Ovary (tissue), 9 donors: ENCODE results near the gene KCTD11. TPM values are rescaled to one million over a fixed set of nuclear protein-coding genes. Genes with fewer than 3 reads are reported as not detected.

ENCODE experiments used
- DNase-seq, 5 donors: peaks; one replicate each; pipeline ENCODE4 v3.0.0-alpha.2; 2019 to 2020
- H3K27ac ChIP-seq, 2 donors: fragments of 200-600 bp; one replicate each; pipeline versions ENCODE4 v1.5.1 to v1.8.0; 2019 to 2022
- H3K27me3 ChIP-seq: fragments of 200-600 bp; one replicate; pipeline ENCODE4 v1.8.0; 2022
- H3K36me3 ChIP-seq: fragments of 200-600 bp; sonication (generic); one replicate; pipeline ENCODE4 v1.5.1; 2019
- H3K4me1 ChIP-seq: one replicate; pipeline ENCODE4 v1.8.1; 2013; ENCODE audit warnings: mild to moderate bottlenecking, moderate library complexity; ENCODE audit not compliant: insufficient read depth
- H3K4me3 ChIP-seq: fragments of 200-600 bp; sonication (generic); one replicate; pipeline ENCODE4 v1.5.1; 2017
- H3K9me3 ChIP-seq, 2 donors: fragments of 200-600 bp in 1 of 2; sonication (generic) in 1 of 2; one replicate each; pipeline versions ENCODE4 v1.5.1 to v1.8.1; 2013 to 2019; ENCODE audit warnings: mild to moderate bottlenecking in 1 of 2, moderate library complexity in 1 of 2
- EP300 ChIP-seq: sonication (generic); formaldehyde crosslinking; IDR thresholded peaks from one replicate; pipeline ENCODE4 v1.6.1; 2017; ENCODE audit warnings: antibody characterized with exemption
- POLR2A ChIP-seq: fragments of 450-650 bp; IDR thresholded peaks from one replicate; pipeline ENCODE4 v1.6.1; 2017; ENCODE audit warnings: antibody characterized with exemption, mild to moderate bottlenecking, moderate library complexity
- WGBS, 3 donors: extraction: QIAGEN DNeasy Blood & Tissue Kit in 1 of 3; methylation state at CpG; one replicate each; pipeline versions ENCODE4 v1.1.5 to v1.1.7; 2013 to 2017; 5-methylcytosine and 5-hydroxymethylcytosine counted together
- intact Hi-C, 4 donors: fragments of 100-400 bp; cut with DNase I; formaldehyde crosslinking; loops; one replicate each; pipeline versions ENCODE4 v1.11.0 to v1.15.1; 2022 to 2023
- polyA plus RNA-seq, 2 donors: library from polyadenylated mRNA; stranded (reverse); fragments of 200-250 nt in 1 of 2; fragments of 350-450 nt in 1 of 2; fragmentation: Illumina TruSeq in 1 of 2; extraction: RNeasy Lipid Tissue Mini Kit (QIAGEN cat#74804) in 1 of 2; gene quantifications; one replicate each; pipeline ENCODE4 v1.2.3, GENCODE V29; 2013 to 2014
- total RNA-seq, 7 donors: library from RNA; depleted of rRNA in 2 of 7; stranded (reverse); fragments of >200 nt in 2 of 7; fragmentation: NEBNext Ultra II Directional in 3 of 7; extraction: Animal tissue kit (Norgen Biotek cat#: 25700) in 3 of 7; gene quantifications; one replicate each; pipeline versions ENCODE4 v1.1.0 to v1.2.4, GENCODE V29; 2016 to 2023
- TF ChIP-seq, protein P1 (sequence below), 3 donors: fragments of 450-650 bp in 2 of 3; fragments of 200-600 bp in 1 of 3; IDR thresholded peaks; one replicate each; pipeline versions ENCODE4 v1.5.1 to v1.8.0; 2016 to 2022; ENCODE audit warnings: antibody characterized with exemption in 3 of 3, mild to moderate bottlenecking in 1 of 3
- donor health status: DM: no; HTN: no; CAD: no; lungs with moderate emphysema.
- donor health status: DM: no; HTN: no; CAD: no.
- donor health status: Bipolar disorder and iron deficiency.
- donor health status: DM: yes; HTN: yes; CAD: no.
- donor health status: DM: no; HTN: no; CAD: no.
- donor health status: DM: yes; HTN: yes; CAD: no.

The KCTD11 gene
- total and polyA plus RNA-seq, 9 donors: 5.1 to 12.9 (median 10.5) TPM

DNA sequence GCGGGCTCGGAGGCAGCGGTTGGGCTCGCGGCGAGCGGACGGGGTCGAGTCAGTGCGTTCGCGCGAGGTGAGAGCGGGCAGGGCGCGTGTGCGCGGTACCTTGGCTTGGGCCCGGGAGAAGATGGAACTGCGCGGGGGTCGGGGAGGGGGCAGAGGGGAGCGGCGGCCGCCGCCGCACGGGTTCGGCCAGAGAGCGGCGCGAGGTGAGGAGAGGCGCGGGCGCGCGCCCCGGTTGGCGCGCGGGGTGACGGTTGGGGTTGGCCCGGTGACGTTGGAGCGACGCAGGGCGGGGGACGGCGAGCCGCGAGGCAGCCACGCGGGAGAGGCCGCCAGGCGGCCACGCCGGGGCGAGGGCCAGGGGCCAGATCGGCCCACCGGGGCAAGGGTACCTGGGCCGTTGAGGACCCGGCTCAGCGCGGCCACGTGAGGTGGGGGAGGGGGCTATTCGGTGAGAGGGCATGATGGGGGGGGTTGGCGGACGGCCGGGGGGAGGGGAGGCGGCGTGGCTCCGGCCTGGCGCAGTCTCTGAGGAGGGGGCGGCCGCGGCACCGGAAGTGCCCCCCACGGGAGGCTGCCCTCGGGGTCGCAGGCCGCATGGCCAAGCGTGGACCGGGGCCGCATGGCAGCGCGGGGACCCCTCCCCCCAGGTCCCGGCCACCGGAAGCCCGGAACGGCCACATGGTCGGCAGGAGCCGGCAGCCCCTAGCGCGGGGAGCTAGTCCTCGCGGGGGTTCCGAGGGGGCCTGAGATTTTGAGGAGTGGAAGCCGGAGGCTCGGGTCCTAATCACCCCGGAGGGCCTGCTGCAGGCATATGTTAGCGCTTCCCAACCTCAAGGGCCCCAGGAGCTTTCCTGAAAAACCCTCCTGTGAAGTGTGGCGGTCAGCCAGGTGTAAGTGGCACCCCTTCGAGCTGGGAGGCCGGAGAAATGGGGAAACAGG is 44.0 kb upstream of the KCTD11 start:
- no peak for TF ChIP-seq EP300
- no peak for TF ChIP-seq POLR2A
- TF ChIP-seq, protein P1, sequence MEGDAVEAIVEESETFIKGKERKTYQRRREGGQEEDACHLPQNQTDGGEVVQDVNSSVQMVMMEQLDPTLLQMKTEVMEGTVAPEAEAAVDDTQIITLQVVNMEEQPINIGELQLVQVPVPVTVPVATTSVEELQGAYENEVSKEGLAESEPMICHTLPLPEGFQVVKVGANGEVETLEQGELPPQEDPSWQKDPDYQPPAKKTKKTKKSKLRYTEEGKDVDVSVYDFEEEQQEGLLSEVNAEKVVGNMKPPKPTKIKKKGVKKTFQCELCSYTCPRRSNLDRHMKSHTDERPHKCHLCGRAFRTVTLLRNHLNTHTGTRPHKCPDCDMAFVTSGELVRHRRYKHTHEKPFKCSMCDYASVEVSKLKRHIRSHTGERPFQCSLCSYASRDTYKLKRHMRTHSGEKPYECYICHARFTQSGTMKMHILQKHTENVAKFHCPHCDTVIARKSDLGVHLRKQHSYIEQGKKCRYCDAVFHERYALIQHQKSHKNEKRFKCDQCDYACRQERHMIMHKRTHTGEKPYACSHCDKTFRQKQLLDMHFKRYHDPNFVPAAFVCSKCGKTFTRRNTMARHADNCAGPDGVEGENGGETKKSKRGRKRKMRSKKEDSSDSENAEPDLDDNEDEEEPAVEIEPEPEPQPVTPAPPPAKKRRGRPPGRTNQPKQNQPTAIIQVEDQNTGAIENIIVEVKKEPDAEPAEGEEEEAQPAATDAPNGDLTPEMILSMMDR (IDR thresholded peaks at IDR 0.05): peak in 1 of 3 donors; percentile 8
- DNase-seq: peak; percentile 51 to 82 (median 78)

DNA sequence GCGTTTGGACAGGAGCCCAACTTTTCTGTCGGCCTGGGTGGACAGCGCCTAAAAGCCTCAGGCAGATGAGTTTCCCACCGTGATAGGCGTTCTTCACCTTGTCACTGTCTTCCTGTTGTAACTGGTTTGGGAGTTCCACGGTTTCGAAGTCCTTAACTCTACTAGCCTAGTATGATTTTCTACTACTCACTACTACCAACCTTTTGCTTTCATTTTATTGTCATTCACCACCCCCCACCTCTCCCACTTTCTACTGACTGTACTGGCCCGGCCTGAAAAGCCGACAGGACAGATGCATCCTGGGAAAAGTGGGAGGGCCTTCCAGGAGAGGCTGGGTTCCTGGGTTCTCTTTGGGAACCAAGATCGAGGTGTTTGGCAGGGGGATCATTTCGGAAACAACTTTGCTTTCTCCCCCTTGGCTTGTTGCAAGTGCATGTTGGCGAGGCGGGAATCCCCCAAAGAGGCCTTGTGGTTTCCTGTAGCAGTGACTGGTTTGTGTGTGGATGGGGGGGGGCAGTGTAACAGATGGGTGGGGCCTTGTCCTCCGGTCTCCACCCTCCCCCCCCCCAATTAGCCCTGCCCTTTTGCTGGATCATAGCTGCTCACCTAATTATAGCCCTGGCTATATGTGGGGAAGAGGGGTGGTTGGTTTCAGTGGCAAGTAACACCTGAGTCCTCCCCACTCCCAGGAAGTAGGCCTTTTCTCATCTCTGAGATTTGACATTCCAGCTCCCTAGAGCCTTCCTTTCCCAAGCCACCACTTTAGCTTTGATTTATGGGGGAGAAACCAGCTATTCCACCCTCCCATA is 43.1 kb upstream of the KCTD11 start:
- Histone ChIP-seq H3K36me3 (no peaks in the 10 kb centered on the region), H3K27ac (peak overlapping the region; percentile 94), H3K9me3 (no peaks in the 10 kb centered on the region), H3K27me3 (no peaks in the 10 kb centered on the region), H3K4me3 (peak overlapping the region; percentile 91), H3K4me1 (peaks cover 9% of the 10 kb centered on the region)
- peak; percentile 59 to 79 (median 67) for DNase-seq
- intact Hi-C loops: loop anchor here in 1 of 4 donors (5.0 kb wide), 1 partner anchor 263 kb away; no protein-coding TSS in a partner anchor
- TF ChIP-seq EP300 (no peak), POLR2A (peak; percentile 43)
- WGBS, 3 donors: 1 to 2% (median 1%) methylated on average over 14 of the region's 14 CpGs

More for the DNA sequence above, 44.0 kb upstream of the KCTD11 start:
- WGBS, 3 donors: 0 to 1% (median 1%) methylated on average over 28 to 104 of the region's 104 CpGs
- Histone ChIP-seq H3K9me3 (no peaks in the 10 kb centered on the region), H3K4me1 (peaks cover 9% of the 10 kb centered on the region), H3K36me3 (no peaks in the 10 kb centered on the region), H3K27ac (peak overlapping the region; percentile 94), H3K27me3 (no peaks in the 10 kb centered on the region), H3K4me3 (peak overlapping the region; percentile 91)
- intact Hi-C loops: loop anchor here in 1 of 4 donors (5.0 kb wide), 1 partner anchor 264 kb away; no protein-coding TSS in a partner anchor

- no peaks in the 10 kb centered on the region for H3K27me3 ChIP-seq
- DNase-seq: no peak
- TF ChIP-seq POLR2A (no peak), EP300 (no peak)
- TF ChIP-seq, protein P1 (IDR thresholded peaks at IDR 0.05): no peak
- intact Hi-C loops: loop anchor here in 1 of 4 donors (5.0 kb wide), 1 partner anchor 263 kb away; no protein-coding TSS in a partner anchor
- no peaks in the 10 kb centered on the region for H3K36me3 ChIP-seq
- H3K27ac ChIP-seq: no peak overlapping the region
- H3K9me3 ChIP-seq: no peaks in the 10 kb centered on the region
- peaks cover 13% of the 10 kb centered on the region for H3K4me1 ChIP-seq
- H3K4me3 ChIP-seq: no peak overlapping the region
- 85 to 92% (median 85%) methylated on average over 12 of the region's 12 CpGs for WGBS, 3 donors
These were observed 42.3 kb upstream of the KCTD11 start for GRCh38 chr17:7309628-7310027.

GRCh38 chr17:7311110-7311705 is 40.8 kb upstream of the KCTD11 start:
- Histone ChIP-seq H3K36me3 (no peaks in the 10 kb centered on the region), H3K9me3 (no peaks in the 10 kb centered on the region), H3K4me1 (peaks cover 13% of the 10 kb centered on the region), H3K27ac (no peak overlapping the region), H3K27me3 (no peaks in the 10 kb centered on the region), H3K4me3 (no peak overlapping the region)
- 65 to 69% (median 68%) methylated on average over 7 of the region's 7 CpGs for WGBS, 3 donors
- no peak for DNase-seq
- TF ChIP-seq EP300 (no peak), POLR2A (no peak)
- TF ChIP-seq, protein P1 (IDR thresholded peaks at IDR 0.05): no peak
- intact Hi-C loops: no loop called here
